Activated CD4-positive, alpha-beta T cell treated with anti-CD3 and anti-CD28 coated beads, Interleukin-2, Interleukin-4, amounts not matched to agents 100 ng/mL and 50 ng/mL, durations not matched to agents 16 hours and 8 hours (primary cell): ENCODE measurements around the gene SRD5A3.

ENCODE experiments used
- DNase-seq: peaks from one replicate; pipeline ENCODE4 v3.0.0-alpha.2; 2020; ENCODE audit warnings: low spot score

SRD5A3 gene

DNA sequence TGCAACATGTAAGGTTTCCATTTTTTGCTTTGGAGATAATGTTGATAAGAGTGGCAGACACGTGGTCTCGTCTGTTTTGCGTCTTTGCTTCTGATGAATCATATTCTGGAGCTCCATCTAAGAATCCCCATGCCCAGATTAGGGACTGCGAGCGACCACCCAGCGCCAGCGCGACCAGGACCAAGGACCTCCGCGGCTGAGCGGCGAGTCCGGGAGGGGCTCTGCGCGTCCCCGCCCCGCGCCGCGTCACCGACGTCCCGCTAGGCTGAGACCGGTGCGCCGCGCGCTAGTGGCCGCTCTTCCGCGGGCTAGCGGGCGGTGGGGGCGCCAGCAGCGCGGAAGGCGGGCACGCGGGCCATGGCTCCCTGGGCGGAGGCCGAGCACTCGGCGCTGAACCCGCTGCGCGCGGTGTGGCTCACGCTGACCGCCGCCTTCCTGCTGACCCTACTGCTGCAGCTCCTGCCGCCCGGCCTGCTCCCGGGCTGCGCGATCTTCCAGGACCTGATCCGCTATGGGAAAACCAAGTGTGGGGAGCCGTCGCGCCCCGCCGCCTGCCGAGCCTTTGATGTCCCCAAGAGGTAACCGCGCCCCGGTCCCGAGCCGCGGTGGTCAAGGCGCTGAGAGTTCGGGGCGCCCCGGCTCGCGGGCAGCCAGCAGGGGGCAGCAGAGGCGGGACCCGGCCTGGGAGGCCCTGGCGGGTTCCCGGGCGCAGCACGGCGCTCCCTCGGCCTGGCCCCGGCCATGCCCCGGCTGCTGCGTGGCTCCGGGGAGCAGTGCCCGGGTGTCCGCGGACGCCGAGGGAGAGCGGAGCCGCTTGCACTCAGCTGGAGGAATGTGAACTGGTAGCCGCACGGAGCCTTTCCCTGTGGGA is at the start of gene SRD5A3:
Gene SRD5A3 (plus strand): TSS at position 263 of the 871 bp plus-strand sequence. CDS start 95 bp downstream, at position 358.
- peak; percentile 87 for DNase-seq

DNA sequence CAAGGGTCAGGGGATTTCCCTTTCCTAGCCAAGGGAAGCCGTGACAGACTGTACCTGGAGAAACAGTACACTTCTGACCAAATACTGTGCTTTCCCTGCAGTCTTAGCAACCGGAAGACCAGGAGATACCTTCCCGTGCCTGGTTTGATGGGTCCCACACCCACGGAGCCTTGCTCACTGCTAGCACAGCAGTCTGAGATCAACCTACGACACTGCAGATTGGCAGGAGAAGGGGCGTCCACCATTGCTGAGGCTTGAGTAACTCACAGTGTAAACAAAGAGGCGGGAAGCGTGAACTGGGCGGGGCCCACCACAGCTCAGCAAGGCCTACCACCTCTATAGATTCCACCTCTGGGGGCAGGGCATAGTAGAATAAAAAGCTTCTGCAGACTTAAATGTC is 48.7 kb upstream of the SRD5A3 start:
- DNase-seq = no peak

DNA sequence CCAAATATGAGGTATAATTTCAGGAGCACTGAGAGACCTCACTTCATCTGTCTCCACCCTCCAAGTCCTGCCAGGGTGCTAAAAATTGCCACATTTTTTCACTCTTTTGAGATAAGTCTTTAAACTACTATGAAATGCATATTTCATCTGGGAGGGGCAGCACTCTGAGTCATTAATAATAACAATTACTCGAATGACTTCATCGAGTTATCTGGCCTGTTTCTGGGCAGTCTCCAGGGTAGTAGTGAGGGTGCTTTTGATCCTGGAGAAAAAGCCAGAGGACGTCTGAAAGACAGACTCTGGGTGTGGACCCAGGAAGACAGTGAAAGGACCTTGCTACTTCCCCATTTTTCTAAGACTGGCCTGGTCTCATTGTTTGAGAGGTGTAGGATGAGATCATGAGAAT is 42.3 kb upstream of the SRD5A3 start:
- no peak for DNase-seq

DNA sequence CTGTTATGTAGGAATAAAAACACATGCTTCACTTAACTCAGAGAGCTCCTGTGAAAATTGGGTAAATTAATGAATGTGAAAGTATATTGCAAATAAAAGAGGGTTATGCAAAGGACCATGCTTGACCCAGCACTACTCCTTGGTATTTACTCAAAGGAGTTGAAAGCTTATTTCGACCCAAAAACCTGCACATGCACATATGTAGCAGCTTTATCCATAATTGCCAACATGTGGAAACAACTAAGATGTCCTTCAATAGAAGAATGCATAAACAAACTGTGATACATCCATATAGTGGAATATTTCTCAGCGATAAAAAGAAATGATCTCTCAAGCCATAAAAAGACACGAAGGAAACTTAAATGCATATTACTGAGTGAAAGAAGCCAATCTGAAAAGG is 41.7 kb upstream of the SRD5A3 start:
- DNase-seq = no peak

DNA sequence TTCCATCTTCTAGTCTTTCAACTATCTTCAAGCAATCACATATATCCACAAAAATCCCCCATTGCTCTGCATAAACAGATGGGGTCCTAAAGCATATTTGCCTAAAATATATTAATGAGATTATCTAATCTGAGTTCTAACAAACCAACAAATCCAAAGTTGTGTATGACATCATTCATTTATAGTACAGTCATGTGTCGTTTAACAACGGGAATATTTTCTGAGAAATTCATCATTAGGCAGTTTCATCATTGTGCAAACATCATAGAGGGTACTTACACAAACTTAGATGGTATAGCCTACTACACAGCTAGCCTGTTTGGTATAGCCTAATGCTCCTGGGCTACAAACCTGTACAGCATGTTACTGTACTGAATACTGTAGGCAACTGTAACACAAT is 38.0 kb upstream of the SRD5A3 start:
- DNase-seq = no peak

DNA sequence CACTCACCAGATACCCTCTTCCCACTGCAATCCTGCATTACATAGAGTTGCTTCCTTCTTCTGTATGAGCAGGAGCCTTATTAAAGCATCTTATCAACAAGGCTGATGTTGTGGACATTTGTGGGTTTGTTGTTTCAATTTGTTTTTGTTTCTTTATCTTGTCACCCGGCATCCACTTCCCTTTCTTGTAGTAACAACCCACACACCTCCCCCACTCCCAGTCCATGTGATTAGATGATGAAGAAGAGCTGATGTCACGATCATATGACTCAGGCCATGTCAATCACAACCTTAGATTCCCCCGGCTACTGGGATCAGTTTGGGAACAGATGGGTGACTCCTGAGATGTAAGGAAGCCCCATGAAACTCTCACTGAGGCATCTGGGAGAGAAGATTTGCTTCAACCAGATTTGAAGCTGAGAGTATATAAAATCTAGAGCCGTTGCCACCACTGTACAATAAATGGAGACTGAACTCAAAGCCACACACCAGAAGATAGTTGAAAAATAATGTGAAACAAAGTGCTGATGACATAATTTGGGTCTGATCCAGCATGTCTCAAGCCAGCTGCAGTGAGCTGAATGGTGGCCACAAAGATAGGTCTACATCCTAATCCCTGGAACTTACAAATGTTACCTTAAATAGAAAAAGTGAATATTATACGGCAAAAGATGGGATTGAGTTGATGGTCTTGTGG is 34.1 kb upstream of the SRD5A3 start:
- no peak for DNase-seq

DNA sequence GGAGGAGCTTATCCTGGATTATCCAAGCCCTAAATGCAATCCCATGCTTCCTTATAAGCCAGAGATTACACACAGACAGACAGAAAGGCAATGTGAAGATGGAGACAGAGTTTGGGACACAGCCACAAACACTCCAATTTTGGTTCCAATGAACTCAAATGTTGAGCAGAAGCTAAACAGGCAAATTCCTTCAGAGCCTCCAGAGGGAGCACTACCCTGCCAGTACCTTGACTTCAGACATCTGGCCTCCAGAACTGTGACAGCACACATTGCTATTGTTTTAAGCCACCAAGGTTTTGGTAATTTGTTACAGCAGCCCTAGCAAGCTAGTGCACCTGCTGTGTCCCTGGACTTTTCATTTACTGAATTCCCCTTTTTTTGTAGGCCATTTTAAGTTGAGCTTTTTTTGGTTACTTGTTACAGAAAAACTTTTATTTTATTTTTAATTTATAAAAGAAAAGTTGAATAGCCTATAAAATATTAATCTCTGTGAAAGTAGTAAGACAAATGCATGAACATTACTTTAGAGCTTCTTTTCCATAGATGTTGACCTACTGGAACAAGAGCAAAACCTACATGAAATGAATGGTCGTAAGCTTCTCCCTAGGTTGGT is 33.4 kb upstream of the SRD5A3 start:
- peak; percentile 22 for DNase-seq

DNA sequence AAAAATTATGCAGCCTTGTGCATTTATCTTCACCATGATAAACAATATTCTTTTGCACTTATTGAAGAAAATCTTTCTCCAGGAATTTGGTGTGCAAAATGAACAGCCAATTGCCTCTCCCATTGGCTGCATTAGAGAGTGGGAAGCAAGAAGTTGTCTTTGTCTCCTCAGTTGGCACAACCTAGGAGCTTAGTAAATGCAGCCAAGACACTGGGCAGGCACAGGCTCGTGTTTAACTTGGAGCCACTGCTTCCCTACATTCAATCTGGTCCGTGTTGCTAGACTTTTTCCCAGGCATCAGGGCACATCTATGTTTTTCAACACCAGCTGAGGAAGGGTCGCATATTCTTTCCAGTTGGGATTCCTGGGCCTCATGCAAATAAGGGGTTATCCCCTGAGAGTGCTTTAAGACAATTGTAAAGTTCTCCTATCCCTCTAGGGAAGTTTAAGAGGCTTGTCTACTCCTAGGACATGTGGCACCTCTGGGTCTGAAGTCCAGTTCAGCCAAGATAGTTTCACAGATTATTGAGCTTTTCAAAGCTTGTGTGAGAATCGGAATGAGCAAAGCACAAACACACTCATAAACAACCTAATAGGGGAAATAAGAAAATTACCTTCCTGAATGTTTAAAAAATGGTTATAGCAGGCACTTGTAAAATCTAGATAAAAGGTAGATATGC is 31.8 kb upstream of the SRD5A3 start:
- DNase-seq = no peak

DNA sequence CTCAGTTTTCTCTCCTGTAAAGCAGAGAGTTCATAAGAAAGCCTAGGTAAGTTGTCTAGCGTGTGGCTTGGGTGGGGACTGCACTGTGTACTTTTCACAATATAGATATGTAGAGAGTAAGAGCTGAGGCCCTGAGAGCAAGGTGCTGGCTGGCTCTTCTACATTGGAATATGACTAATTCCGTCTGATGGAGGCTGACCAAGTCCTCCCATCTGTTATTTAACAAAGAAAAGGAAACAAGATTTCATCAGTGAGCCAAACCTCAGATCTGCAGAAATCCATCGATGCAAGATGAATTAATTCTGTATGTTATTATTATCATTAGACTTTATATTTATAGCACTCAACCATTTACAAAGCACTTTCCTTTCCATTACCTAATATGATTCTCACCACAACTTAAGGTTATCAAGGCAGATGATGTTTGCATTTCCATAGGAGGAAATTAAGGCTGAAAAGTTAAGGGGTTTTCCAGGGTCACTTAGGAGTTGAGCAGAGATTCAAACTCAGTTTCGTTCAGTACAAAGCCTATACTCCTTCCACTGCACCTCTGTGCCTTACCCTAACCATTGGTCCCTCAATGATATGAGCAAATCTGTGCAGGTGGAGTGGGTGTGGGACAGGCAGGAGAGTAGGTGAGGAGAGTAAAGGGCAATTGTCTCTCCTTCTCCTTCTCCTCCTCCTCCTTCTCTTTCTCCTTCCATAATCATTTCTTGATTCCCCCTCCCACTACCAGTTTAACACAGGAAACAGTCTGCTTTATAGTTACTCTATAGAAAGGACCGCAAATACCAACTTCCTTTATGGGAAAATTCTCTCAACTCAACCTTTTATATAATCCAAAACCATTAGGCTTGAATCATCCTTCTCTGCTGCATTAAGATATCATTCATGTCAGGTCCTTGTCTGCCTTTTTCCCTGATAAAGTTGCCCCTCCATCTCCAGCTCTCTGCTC is 27.6 kb upstream of the SRD5A3 start:
- peak; percentile 3 for DNase-seq

DNA sequence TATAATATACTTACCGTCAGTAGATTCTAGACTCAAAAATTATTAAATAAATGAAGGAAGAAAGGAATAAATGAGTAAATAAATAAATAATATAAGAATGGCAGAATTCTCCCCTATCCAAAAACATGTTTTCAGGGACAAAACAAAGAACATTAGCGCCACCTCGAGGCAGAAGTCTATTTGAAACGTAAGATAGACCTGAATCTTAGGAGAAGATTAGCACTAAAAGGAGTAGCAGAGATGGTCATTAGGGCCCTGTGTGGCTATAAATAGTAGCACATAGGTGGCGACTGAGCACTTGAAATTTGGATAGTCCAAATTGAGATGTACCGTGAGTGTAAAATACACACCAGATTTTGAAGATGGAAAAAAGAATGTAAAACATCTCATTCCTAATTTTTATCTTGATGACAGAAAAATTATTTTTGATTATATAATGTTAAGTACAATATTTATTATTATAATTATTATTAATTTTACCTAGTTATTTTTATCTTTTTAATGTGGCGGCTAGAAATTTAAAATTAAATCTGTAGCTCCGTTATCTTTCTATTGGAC is 24.3 kb upstream of the SRD5A3 start:
- peak; percentile 58 for DNase-seq

DNA sequence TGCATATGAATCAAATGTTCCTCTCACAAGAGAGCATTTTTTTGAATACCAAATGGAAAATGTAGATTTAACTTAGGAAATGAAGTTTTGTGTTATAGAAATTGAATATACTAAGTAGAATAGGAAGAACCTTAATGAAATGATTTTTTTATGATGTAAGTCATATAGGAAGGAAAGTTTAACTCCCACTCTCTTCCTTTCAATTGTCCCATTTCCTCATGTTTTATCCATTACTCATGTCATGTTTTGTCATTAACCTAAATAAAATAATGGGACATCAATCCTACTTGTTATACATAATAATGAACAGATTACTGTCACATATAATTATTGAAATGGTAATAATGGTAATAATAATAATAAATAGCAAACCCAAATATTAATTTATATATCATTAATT is 22.7 kb upstream of the SRD5A3 start:
- no peak for DNase-seq

DNA sequence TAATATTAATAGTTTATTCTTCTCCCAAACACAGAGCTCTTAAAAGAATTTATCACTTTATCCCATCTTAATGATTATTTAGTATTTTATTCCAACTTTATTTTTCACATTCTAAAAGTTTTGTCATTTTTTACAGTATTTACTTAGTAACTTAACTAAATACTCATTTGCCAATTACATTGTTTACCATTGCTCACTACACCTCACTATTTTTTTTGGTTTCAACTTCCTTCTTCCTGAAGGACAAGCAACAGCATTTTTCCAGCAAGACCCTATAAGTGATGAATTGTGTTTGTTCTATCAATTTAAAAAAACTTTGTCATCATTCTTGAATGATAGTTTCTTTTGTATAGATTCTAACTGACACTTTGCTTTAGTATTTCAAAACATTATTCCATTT is 19.4 kb upstream of the SRD5A3 start:
- DNase-seq = no peak

DNA sequence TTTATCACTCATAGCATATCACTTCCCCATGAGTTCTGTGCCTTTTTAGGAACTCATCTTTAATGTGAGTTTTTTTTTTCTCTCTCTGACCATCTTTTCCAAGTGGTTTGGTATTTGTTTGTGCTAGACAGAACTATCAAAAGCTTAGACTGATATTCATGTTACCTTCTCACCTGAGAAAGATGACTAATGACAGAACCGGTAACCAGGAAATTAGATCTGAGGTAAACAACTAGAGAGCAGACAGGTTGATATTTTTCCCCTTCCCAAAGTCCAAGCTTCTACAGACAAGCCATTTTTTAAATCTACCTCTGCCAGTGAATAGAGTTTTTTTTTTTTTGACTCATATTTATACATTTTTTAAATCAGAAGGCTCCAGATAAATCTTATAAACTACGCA is 17.0 kb upstream of the SRD5A3 start:
- DNase-seq = no peak

DNA sequence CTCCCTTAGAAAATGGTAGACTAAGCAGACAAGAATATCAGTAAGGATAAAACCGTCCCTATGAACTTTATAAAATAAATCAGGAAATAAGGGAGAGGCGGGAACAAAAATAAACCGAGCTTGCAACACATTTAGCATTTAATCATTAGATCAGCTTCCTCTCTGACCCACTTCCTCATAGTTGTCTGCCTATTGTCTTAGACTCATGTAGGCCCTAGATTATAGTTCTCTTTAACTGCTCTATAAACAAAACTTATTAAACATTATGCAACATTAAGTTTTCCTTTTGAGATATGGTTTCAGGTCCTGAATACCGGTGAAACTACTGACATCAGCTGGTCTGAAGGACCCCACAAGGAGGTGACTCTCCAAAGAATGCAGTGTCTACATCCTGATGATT is 15.8 kb upstream of the SRD5A3 start:
- no peak for DNase-seq

DNA sequence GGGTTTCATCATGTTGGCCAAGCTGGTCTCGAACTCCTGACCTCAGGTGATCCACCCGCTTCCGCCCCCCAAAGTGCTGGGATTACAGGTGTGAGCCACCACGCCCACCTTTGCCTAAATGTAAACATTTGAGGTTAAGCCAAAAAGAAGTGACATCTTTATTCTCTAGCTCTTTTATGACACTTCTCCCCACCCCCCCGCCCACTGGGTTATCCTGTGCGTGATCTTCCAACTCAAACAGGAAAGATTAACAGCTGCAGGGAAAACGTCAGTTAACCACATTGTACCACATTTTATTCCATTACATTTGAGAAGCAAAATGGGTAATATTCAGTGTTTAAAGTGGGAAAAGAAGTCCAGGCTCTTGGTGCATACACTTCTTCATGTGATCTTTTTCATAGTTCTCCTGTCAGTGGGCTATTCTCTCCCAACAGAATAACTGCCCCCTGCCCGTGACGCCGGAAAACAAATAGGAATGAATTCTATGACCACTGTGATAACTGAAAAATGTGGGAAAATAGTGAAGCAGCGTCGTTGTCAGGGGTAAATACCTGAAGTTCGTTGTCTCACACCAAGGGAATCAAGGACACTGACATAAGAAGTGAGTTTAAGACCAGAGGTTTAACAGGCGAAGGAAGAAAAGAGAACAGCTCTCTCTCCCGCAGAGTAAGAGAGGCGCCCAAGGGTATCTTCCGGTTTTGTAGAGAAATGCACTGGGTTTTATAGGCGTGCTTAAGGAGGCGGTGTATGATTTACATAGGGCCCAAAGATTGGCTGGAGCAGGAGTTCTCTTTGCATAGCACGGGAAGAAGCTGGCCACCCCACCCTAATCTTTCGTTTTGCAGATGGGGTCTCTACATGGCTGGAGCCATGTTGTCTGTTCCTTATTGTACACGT is 9.7 kb upstream of the SRD5A3 start:
- no peak for DNase-seq

DNA sequence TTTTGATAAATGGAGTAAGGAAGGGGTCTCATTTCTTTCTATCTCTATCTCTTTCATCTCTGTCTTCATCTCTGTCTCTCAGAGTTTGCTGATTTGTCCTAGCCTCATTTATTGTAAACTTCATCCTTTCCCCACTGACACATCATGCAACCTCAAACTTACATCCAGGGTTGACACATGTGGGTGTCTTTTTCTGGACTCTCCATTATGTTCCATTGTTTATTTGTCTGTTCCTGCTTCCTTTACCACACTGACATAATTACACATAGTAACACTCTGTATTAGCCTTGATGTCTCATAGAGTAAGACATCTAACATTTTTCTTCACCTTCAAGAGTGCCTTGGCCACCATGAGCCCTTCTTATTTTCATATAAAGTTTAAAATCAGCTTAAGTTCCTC is 8.1 kb upstream of the SRD5A3 start:
- DNase-seq = no peak

DNA sequence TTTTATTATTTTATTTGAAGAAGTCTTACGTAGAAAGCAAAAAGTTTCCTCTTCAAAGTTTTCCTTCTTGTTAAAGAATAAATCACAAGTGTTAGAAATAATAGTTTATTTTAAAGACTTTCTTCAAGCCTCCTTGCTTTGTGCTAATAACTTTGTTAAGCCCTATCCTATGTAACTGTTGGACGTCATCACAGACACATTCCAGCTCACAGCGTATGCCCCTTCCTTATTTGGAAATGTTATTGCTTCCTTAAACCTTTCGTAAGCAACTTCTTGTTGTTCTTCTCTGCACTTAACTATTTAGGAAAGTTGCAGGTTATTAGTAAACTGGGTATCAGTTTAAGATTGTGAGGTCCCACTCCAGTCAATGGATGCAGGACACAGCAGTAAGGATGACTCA is 7.6 kb upstream of the SRD5A3 start:
- no peak for DNase-seq

DNA sequence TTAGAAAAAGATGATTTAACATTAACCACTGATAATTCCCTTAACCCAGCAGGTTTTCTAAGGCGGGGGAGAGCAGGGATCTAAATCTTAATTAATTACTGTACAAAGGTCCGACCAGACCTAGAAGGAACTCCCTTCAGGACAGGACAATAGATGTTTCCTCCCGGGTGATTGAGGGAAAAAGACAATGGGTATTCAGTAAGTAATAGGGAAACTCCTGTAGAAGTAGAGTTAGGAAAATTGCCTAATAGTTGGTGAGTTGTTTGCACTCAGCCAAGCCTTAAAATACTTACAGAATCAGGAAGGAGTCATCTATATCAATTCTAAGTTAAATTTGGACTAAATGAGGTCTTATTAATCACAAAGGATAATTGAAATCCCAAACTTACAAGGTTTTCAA is 5.8 kb upstream of the SRD5A3 start:
- no peak for DNase-seq

DNA sequence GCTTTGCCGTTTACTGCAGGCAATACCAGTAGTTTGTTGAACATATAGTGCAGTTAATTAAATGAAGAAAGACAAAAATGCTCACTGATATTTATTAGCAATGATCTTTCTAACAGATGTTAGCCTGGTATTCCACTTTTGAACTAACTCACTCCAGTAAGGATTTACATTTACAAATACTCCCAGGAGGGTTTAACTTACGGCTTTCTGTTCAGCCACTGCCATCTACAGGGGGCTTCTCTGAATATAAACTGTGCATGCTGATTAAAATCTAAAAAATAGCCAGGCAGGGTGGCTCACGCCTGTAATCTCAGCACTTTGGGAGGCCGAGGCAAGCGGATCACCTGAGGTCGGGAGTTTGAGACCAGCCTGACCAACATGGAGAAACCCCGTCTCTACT is 2.2 kb upstream of the SRD5A3 start:
- no peak for DNase-seq

DNA sequence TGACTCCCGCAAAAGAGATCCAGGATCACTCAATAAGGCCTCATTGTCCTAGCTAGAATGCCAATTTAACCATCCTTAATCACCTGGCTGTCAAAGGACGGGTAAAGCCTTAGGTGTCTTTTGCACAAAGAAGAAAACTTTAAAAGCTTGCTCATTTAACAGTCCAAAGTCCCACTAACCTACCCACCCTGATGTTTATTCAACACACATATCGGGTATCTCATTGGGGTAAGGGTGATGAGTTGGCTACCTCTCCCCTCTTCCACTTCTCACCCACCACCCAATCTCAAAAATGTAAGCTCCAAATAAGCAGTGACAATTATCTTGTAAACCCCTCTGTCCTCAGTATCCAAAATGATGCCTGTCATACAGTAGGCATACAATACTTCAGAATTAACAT is 988 bp upstream of the SRD5A3 start:
- DNase-seq = no peak
